ENCODE measurements around the gene GDF7.
A peak's percentile ranks its signal among the peaks of the same experiment; 100 is the strongest.

Gene GDF7

DNA sequence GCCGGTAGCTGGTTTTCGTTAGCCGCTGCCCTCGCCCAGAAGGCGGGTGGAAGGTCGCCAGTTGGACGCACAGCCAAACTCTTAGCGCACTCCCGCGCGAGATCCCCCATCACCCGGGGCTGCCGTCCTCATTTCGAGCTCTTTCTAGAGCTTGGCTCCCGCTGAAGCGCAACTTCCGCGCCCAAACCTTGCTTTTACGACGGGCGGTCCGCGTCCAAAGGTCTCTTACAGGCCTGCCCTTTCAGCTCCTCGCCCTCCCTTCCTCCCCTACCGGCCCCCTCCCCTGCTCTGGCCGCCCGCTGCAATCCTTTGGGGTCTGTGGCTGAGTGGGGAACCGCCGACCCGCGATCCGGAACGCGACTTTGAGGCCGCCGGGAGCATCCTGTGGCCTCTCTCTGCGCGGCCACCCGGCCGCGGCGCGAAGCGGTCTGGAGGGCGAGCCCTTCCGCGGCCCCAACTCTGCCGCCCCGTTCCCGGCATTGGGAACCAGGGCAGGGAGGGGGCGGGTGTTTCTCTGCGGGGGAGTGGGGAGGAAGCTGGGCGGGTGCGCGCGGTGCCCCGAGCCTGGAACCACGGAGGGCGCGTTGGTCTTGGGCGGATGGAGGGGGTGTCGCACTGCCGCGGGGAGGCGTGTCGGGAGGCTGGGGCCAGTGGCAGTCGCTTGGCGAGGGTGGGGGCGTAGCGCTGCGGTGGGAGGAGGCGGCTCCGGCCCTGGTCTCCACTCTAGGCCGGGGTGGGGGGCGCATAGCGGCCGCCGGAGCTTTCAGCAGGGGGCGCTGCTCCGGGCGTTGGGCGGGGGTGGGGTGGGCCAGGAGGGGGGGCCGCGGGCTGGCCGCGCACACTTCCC, at the start of gene GDF7:
Gene GDF7, plus strand, starts transcription at position 841 of the 847 bp plus-strand sequence. CDS start 96 bp downstream, outside the sequence.
- TF ChIP-seq, protein P1, sequence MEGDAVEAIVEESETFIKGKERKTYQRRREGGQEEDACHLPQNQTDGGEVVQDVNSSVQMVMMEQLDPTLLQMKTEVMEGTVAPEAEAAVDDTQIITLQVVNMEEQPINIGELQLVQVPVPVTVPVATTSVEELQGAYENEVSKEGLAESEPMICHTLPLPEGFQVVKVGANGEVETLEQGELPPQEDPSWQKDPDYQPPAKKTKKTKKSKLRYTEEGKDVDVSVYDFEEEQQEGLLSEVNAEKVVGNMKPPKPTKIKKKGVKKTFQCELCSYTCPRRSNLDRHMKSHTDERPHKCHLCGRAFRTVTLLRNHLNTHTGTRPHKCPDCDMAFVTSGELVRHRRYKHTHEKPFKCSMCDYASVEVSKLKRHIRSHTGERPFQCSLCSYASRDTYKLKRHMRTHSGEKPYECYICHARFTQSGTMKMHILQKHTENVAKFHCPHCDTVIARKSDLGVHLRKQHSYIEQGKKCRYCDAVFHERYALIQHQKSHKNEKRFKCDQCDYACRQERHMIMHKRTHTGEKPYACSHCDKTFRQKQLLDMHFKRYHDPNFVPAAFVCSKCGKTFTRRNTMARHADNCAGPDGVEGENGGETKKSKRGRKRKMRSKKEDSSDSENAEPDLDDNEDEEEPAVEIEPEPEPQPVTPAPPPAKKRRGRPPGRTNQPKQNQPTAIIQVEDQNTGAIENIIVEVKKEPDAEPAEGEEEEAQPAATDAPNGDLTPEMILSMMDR (IDR thresholded peaks at IDR 0.05; ENCODE audit: low read depth, low read length, missing control alignments): peak; percentile 24
- no peak for DNase-seq (ENCODE audit: extremely low read depth, low read depth)
- H3K4me3 ChIP-seq (replicated peaks; ENCODE audit: low read depth, low read length): peak within 1 kb of the TSS; percentile 32

- no peak overlapping the region for H3K4me3 ChIP-seq (replicated peaks; ENCODE audit: low read depth, low read length)
- TF ChIP-seq, protein P1 (IDR thresholded peaks at IDR 0.05; ENCODE audit: low read depth, low read length, missing control alignments): peak; percentile 17
- DNase-seq (ENCODE audit: extremely low read depth, low read depth): peak; percentile 88
Measured at GRCh38 chr2:20617892-20618467, 49.0 kb upstream of the GDF7 start.

GRCh38 chr2:20618468-20618885, 48.5 kb upstream of the GDF7 start:
- no peak for DNase-seq (ENCODE audit: extremely low read depth, low read depth)
- no peak overlapping the region for H3K4me3 ChIP-seq (replicated peaks; ENCODE audit: low read depth, low read length)
- TF ChIP-seq, protein P1 (IDR thresholded peaks at IDR 0.05; ENCODE audit: low read depth, low read length, missing control alignments): no peak

DNA sequence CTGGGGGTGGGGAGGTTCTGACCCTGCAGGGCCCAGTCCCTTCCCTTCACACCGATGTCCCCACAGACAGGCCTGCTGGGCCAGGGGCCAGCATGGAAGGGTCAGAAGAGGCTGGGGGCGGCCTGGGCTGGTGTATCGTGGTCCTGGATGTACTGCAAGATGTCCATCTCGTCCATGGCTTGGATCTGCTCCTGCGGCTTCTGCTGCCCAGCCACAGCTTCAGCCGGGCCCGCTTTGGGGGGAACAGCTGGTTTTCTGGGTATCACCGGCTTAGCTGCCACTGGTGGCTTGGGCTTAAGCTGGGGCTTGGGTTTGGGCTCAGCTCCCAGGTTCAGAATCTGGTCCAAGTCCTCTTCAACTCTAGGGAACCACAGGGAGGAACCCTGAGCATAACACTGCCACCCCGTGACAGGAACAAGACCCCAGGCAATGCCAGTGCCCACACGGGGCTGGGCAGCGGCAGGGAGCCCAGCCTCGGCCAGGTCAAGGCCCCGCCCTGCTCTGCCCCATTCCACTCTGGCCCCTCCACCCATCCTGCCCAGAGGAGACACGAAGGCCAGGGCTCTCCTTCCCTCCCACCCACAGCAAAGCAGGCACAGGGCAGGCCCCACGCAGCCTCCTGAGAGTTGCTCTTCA, 47.9 kb upstream of the GDF7 start:
- TF ChIP-seq, protein P1 (IDR thresholded peaks at IDR 0.05; ENCODE audit: low read depth, low read length, missing control alignments): no peak
- no peak for DNase-seq (ENCODE audit: extremely low read depth, low read depth)
- H3K4me3 ChIP-seq (replicated peaks; ENCODE audit: low read depth, low read length): no peak overlapping the region

GRCh38 chr2:20619624-20620024, 47.3 kb upstream of the GDF7 start:
- TF ChIP-seq, protein P1 (IDR thresholded peaks at IDR 0.05; ENCODE audit: low read depth, low read length, missing control alignments): no peak
- DNase-seq (ENCODE audit: extremely low read depth, low read depth): no peak
- H3K4me3 ChIP-seq (replicated peaks; ENCODE audit: low read depth, low read length): no peak overlapping the region

DNA sequence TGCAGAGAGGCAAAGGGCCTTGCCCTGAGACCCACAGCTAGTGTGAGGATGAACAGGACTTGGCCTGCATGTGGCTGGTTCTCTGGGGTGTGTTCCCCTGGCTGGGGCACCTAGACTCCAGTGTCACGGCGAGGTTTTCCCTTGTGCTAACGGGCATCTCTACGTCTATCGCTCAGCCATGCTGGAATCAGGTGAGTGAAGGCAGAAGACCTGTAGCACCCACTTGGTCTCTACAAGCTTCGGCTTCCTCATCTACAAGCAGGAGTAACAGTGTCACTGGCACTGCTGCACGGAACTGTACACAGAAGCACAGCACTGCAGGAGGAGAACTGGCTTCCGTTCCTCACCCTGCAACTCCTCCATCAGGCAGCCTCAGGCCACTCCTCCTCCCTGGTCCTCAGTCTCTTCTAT, 46.7 kb upstream of the GDF7 start:
- TF ChIP-seq, protein P1 (IDR thresholded peaks at IDR 0.05; ENCODE audit: low read depth, low read length, missing control alignments): no peak
- H3K4me3 ChIP-seq (replicated peaks; ENCODE audit: low read depth, low read length): no peak overlapping the region
- no peak for DNase-seq (ENCODE audit: extremely low read depth, low read depth)

Measured in HFF-Myc (cell line).